ENCODE data around the gene SLC22A2. TPM values are rescaled to one million over a fixed set of nuclear protein-coding genes. Genes with fewer than 3 reads are reported as not detected.

The SLC22A2 gene
- polyA plus RNA-seq, 1 donor: 0.04 TPM

DNA sequence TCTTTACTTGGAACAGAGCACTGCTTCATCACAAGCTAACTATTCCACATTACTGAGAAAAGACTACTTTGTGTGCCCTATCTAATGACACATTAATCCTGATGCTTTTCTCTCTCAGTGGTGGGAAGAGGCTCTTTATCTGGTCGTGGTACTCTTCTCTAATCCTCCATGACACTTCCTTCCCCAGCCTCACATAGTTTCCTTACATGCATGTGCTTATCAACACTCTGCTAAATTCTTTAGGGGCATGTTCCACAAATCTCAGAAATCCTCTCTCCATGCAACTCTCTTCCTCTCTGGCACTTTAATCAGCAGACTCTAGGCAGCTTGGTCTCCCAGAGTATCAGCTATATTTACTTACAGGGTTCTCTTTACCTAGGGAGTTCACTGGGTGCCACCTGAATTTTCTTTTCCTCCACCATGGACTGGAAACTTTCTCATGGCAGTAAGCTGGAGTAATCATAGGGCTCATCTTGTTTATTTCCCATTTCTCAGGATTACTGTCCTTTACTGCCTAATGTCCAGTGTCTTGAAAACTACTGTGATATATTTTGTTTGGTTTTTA, 27.0 kb upstream of the SLC22A2 start:
- Histone ChIP-seq H3K27ac (ENCODE audit: low read length) (no peak overlapping the region), H3K27me3 (ENCODE audit: control insufficient read depth, insufficient read depth, low read length) (no peaks in the 10 kb centered on the region), H3K4me3 (ENCODE audit: low read length) (no peak overlapping the region), H3K36me3 (ENCODE audit: control insufficient read depth, insufficient read depth, low read length) (no peaks in the 10 kb centered on the region), H3K9me3 (ENCODE audit: control insufficient read depth, low read depth, low read length) (no peaks in the 10 kb centered on the region), H3K4me1 (ENCODE audit: control insufficient read depth, insufficient read depth, low read length) (no peaks in the 10 kb centered on the region)
- DNase-seq: no peak
- WGBS (ENCODE audit: insufficient coverage, low lambda C conversion rate): no CpG with 5 or more reads among the region's 1 CpG

DNA sequence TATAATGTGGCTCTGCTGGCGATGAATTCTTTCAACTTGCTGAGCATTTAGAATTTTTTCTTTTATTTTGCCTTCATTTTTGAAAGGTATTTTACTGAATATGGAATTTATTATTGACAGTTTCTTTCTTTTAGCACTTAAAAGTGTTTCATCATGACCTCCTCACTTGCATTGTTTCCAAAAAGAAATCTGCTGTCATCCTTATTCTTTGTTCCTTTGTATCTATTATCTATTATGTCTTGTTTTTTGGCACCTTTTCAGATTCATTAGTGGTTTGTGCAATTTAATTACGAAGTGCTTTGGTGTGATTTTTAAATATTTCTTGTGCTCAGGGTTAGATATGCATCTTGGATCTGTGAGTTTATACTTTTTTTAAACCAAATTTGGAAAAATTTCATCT, 26.0 kb upstream of the SLC22A2 start:
- no peak overlapping the region for H3K4me3 ChIP-seq (ENCODE audit: low read length)
- WGBS (ENCODE audit: insufficient coverage, low lambda C conversion rate): 100% methylated on average over 1 of the region's 2 CpGs
- no peaks in the 10 kb centered on the region for H3K4me1 ChIP-seq (ENCODE audit: control insufficient read depth, insufficient read depth, low read length)
- DNase-seq: no peak
- no peaks in the 10 kb centered on the region for H3K36me3 ChIP-seq (ENCODE audit: control insufficient read depth, insufficient read depth, low read length)
- no peak overlapping the region for H3K27ac ChIP-seq (ENCODE audit: low read length)
- no peaks in the 10 kb centered on the region for H3K27me3 ChIP-seq (ENCODE audit: control insufficient read depth, insufficient read depth, low read length)
- H3K9me3 ChIP-seq (ENCODE audit: control insufficient read depth, low read depth, low read length): no peaks in the 10 kb centered on the region

DNA sequence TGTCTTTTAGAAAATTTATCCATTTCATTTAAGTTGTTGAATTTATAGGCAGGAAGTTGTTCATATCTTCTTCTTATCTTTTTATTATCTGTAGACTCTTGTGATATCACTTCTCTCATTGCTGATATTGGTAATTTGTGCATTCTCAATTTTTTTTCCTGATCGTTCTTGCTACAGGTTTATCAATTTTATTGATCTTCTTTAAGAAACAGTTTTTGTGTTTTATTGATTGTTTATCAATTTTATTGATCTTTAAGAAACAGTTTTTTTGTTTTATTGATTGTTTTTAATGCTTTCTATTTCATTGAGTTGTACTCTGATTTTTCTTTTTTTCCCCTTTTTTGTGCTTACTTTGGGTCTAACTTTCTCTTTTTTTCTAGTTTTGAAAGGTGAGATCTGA, 23.8 kb upstream of the SLC22A2 start:
- DNase-seq: no peak

GRCh38 chr6:160279850-160280249, 21.2 kb upstream of the SLC22A2 start:
- Histone ChIP-seq H3K27ac (ENCODE audit: low read length) (no peak overlapping the region), H3K27me3 (ENCODE audit: control insufficient read depth, insufficient read depth, low read length) (no peaks in the 10 kb centered on the region), H3K4me3 (ENCODE audit: low read length) (no peak overlapping the region), H3K36me3 (ENCODE audit: control insufficient read depth, insufficient read depth, low read length) (no peaks in the 10 kb centered on the region), H3K4me1 (ENCODE audit: control insufficient read depth, insufficient read depth, low read length) (no peaks in the 10 kb centered on the region), H3K9me3 (ENCODE audit: control insufficient read depth, low read depth, low read length) (no peaks in the 10 kb centered on the region)
- WGBS (ENCODE audit: insufficient coverage, low lambda C conversion rate): no CpG with 5 or more reads among the region's 2 CpGs
- DNase-seq: no peak

More for the DNA sequence above, 23.8 kb upstream of the SLC22A2 start:
- Histone ChIP-seq H3K27ac (ENCODE audit: low read length) (no peak overlapping the region), H3K27me3 (ENCODE audit: control insufficient read depth, insufficient read depth, low read length) (no peaks in the 10 kb centered on the region), H3K4me1 (ENCODE audit: control insufficient read depth, insufficient read depth, low read length) (no peaks in the 10 kb centered on the region), H3K36me3 (ENCODE audit: control insufficient read depth, insufficient read depth, low read length) (no peaks in the 10 kb centered on the region), H3K9me3 (ENCODE audit: control insufficient read depth, low read depth, low read length) (no peaks in the 10 kb centered on the region), H3K4me3 (ENCODE audit: low read length) (no peak overlapping the region)
- WGBS (ENCODE audit: insufficient coverage, low lambda C conversion rate): 13% methylated on average over 1 of the region's 1 CpG

DNA sequence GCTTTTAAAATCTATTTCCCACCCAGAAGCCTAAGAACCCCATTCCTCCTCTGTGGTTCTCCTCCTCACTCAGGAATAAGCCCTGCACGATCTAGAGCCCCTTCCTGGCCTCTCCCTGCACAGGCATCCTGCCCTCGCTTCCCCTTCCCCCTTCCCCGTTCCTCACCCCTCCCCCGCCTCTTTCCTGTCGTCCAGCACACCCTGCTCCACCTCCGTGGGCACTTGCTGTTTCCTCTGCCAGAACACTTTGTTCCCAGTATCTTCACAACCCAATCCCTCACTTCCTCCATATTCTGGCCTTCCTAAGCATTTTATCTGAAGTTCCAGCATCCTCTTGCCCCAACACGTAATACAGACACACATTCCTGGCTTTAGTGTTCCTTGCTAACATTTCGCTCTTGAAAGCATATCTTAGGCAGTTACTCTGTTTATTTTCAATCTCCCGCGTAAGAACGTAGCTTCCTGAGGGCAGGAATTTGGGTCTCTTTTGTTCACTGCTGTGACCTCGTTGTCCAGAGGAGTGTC, 20.2 kb upstream of the SLC22A2 start:
- no peak overlapping the region for H3K27ac ChIP-seq (ENCODE audit: low read length)
- no peaks in the 10 kb centered on the region for H3K4me1 ChIP-seq (ENCODE audit: control insufficient read depth, insufficient read depth, low read length)
- no peaks in the 10 kb centered on the region for H3K9me3 ChIP-seq (ENCODE audit: control insufficient read depth, low read depth, low read length)
- H3K4me3 ChIP-seq (ENCODE audit: low read length): no peak overlapping the region
- DNase-seq: no peak
- WGBS (ENCODE audit: insufficient coverage, low lambda C conversion rate): 97% methylated on average over 4 of the region's 12 CpGs
- no peaks in the 10 kb centered on the region for H3K27me3 ChIP-seq (ENCODE audit: control insufficient read depth, insufficient read depth, low read length)
- H3K36me3 ChIP-seq (ENCODE audit: control insufficient read depth, insufficient read depth, low read length): no peaks in the 10 kb centered on the region

GRCh38 chr6:160278311-160278710, 19.7 kb upstream of the SLC22A2 start:
- no peak overlapping the region for H3K27ac ChIP-seq (ENCODE audit: low read length)
- H3K9me3 ChIP-seq (ENCODE audit: control insufficient read depth, low read depth, low read length): no peaks in the 10 kb centered on the region
- WGBS (ENCODE audit: insufficient coverage, low lambda C conversion rate): no CpG with 5 or more reads among the region's 5 CpGs
- no peak overlapping the region for H3K4me3 ChIP-seq (ENCODE audit: low read length)
- DNase-seq: no peak
- H3K27me3 ChIP-seq (ENCODE audit: control insufficient read depth, insufficient read depth, low read length): no peaks in the 10 kb centered on the region
- H3K36me3 ChIP-seq (ENCODE audit: control insufficient read depth, insufficient read depth, low read length): no peaks in the 10 kb centered on the region
- H3K4me1 ChIP-seq (ENCODE audit: control insufficient read depth, insufficient read depth, low read length): no peaks in the 10 kb centered on the region

DNA sequence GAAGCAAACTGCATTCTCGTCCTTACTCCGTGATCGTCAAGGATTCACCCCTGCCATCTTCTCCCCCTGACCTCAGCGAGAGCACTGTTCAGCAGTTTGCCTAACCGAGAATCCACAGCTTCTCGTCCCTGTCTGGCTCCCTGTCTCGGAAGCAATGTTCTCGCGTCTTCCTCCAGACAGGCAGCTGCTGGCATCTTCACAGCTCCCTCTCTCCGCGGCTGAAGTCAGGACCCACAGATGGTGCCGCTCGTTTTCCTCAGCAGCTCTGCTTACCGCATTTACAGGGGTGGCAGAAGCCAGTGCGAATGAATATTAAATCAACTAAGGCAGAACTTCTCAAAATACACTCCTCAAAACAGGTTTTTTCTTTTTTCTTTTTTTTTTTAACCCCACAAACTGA, 18.9 kb upstream of the SLC22A2 start:
- H3K27me3 ChIP-seq (ENCODE audit: control insufficient read depth, insufficient read depth, low read length): no peaks in the 10 kb centered on the region
- WGBS (ENCODE audit: insufficient coverage, low lambda C conversion rate): 92% methylated on average over 5 of the region's 15 CpGs
- H3K9me3 ChIP-seq (ENCODE audit: control insufficient read depth, low read depth, low read length): no peaks in the 10 kb centered on the region
- H3K4me1 ChIP-seq (ENCODE audit: control insufficient read depth, insufficient read depth, low read length): no peaks in the 10 kb centered on the region
- H3K27ac ChIP-seq (ENCODE audit: low read length): no peak overlapping the region
- no peaks in the 10 kb centered on the region for H3K36me3 ChIP-seq (ENCODE audit: control insufficient read depth, insufficient read depth, low read length)
- no peak overlapping the region for H3K4me3 ChIP-seq (ENCODE audit: low read length)
- no peak for DNase-seq

DNA sequence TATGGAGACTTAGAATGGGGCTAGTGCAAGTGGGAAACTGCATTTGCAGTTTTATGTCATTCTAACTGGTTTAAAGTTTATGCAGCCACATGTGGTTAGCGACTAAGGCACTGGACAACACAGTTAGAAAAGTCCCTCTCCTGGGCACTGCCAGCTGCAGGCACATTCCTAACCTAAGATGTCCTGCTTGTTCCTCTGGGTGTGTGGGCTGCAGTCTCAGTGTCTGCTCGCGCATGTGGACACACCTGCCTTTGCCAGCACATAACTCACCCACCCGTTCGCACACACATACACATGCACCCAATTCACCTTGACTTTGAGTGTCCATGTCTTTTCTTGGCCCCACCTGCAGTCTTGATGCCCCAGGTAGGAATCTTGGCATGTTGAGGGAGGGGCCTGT, 18.5 kb upstream of the SLC22A2 start:
- no peak for DNase-seq
- H3K4me1 ChIP-seq (ENCODE audit: control insufficient read depth, insufficient read depth, low read length): no peaks in the 10 kb centered on the region
- H3K36me3 ChIP-seq (ENCODE audit: control insufficient read depth, insufficient read depth, low read length): no peaks in the 10 kb centered on the region
- no peak overlapping the region for H3K4me3 ChIP-seq (ENCODE audit: low read length)
- H3K27me3 ChIP-seq (ENCODE audit: control insufficient read depth, insufficient read depth, low read length): no peaks in the 10 kb centered on the region
- H3K27ac ChIP-seq (ENCODE audit: low read length): no peak overlapping the region
- no peaks in the 10 kb centered on the region for H3K9me3 ChIP-seq (ENCODE audit: control insufficient read depth, low read depth, low read length)
- WGBS (ENCODE audit: insufficient coverage, low lambda C conversion rate): no CpG with 5 or more reads among the region's 5 CpGs

DNA sequence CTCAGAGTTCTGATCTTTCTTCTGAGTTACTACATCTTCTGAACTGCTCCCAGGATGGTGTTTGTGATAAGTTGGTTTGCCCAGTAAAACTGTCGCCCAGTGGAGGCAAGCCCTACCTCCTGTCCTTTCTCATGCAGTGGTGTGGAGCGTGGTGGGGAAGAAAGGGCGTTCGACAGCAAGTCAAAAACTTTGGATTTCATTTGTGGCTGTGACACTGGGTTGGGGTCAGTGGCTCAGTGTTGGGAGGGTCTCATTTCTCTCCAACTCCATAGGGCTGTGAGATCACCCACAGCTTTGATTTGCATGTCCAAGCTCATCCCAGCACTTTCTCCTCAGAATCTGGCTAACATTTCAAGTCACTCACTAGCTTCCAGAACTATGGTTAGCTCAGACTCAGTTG, 17.5 kb upstream of the SLC22A2 start:
- Histone ChIP-seq H3K27me3 (ENCODE audit: control insufficient read depth, insufficient read depth, low read length) (no peaks in the 10 kb centered on the region), H3K4me1 (ENCODE audit: control insufficient read depth, insufficient read depth, low read length) (no peaks in the 10 kb centered on the region), H3K9me3 (ENCODE audit: control insufficient read depth, low read depth, low read length) (no peaks in the 10 kb centered on the region), H3K27ac (ENCODE audit: low read length) (no peak overlapping the region), H3K36me3 (ENCODE audit: control insufficient read depth, insufficient read depth, low read length) (no peaks in the 10 kb centered on the region), H3K4me3 (ENCODE audit: low read length) (no peak overlapping the region)
- no peak for DNase-seq
- no CpG with 5 or more reads among the region's 4 CpGs for WGBS (ENCODE audit: insufficient coverage, low lambda C conversion rate)

- Histone ChIP-seq H3K4me3 (ENCODE audit: low read length) (no peak overlapping the region), H3K9me3 (ENCODE audit: control insufficient read depth, low read depth, low read length) (no peaks in the 10 kb centered on the region), H3K36me3 (ENCODE audit: control insufficient read depth, insufficient read depth, low read length) (no peaks in the 10 kb centered on the region), H3K27ac (ENCODE audit: low read length) (no peak overlapping the region), H3K27me3 (ENCODE audit: control insufficient read depth, insufficient read depth, low read length) (no peaks in the 10 kb centered on the region), H3K4me1 (ENCODE audit: control insufficient read depth, insufficient read depth, low read length) (no peaks in the 10 kb centered on the region)
- DNase-seq: no peak
- WGBS (ENCODE audit: insufficient coverage, low lambda C conversion rate): no CpG with 5 or more reads among the region's 20 CpGs
These were observed 16.9 kb upstream of the SLC22A2 start for GRCh38 chr6:160275511-160276003.

DNA sequence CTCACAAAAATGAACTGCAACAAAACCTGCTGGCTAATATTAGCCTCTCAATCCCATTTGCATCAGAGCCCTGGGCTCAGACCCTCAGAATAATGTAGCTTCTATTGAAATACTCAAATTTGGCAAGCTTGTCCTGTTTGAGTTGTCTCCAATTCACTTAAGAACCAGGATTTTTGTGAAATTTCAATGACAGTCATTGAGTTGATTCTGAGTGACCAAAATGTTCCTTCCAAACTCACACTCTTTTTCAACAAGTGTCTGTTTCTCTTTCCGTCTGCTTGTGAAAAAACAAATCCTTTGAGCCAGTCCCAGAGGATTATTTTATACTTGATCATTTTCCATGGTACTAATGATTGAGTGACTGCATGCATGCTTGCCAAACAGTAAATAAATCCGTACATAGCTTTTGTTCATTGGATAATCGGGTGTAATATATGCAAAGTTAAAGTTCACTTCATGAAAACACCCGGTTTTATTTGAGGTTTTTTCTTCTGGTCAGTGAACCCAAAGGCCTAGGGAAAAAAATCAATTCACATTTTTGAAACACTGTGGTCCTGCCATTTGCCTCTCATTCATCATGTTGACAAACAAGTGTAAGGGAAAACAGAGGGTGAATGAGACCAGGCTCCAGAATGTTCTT, 16.4 kb upstream of the SLC22A2 start:
- WGBS (ENCODE audit: insufficient coverage, low lambda C conversion rate): 82% methylated on average over 3 of the region's 4 CpGs
- Histone ChIP-seq H3K4me3 (ENCODE audit: low read length) (no peak overlapping the region), H3K36me3 (ENCODE audit: control insufficient read depth, insufficient read depth, low read length) (no peaks in the 10 kb centered on the region), H3K9me3 (ENCODE audit: control insufficient read depth, low read depth, low read length) (no peaks in the 10 kb centered on the region), H3K27ac (ENCODE audit: low read length) (no peak overlapping the region), H3K4me1 (ENCODE audit: control insufficient read depth, insufficient read depth, low read length) (no peaks in the 10 kb centered on the region), H3K27me3 (ENCODE audit: control insufficient read depth, insufficient read depth, low read length) (no peaks in the 10 kb centered on the region)
- no peak for DNase-seq

Measured in large intestine (tissue), 3 donors.